Measurements from ENCODE around the gene SLC4A1AP. TPM values are rescaled to one million over a fixed set of nuclear protein-coding genes. Genes with fewer than 3 reads are reported as not detected.
A peak's percentile ranks its signal among the peaks of the same experiment; 100 is the strongest.

SLC4A1AP gene
- total and polyA plus RNA-seq, 9 of the 15 experiments (the other 6 are each of a cell fraction or from before 2014, with no cell fraction given): 8.1 to 40.5 (median 35.3) TPM

- TF ChIP-seq ZBTB40 (IDR thresholded peaks at IDR 0.05): peak; percentile 100
- TF ChIP-seq ZBTB40 (CRISPR knock-in tag; IDR thresholded peaks at IDR 0.05): no peak
- 0 out of 2 replicates have a peak, but pooled peaks have one; percentile 31 for TF ChIP-seq FOSL1 (tag; conservative IDR thresholded peaks at IDR 0.05)
- peak; percentile 22; the same call in 1 of the 2 replicates for TF ChIP-seq GATA2 (CRISPR knock-in tag; IDR thresholded peaks at IDR 0.05)
- 0 out of 2 replicates have a peak, but pooled peaks have one; percentile 45 for TF ChIP-seq ZNF12 (CRISPR knock-in tag; IDR thresholded peaks at IDR 0.05)
- peak; percentile 86 for TF ChIP-seq LEF1 (IDR thresholded peaks at IDR 0.05)
- 0 out of 2 replicates have a peak, but pooled peaks have one; percentile 46 for TF ChIP-seq KDM2B (CRISPR knock-in tag; IDR thresholded peaks at IDR 0.05)
- TF ChIP-seq ATF3 (IDR thresholded peaks at IDR 0.05): peak; percentile 85
- no peak for TF ChIP-seq ATF3 (CRISPR knock-in tag; conservative IDR thresholded peaks at IDR 0.05)
Observed at GRCh38 chr2:27663285-27664153, at the start of gene SLC4A1AP, which contains the start of gene SUPT7L (continued).
